ENCODE measurements around the gene ELMO1.
A peak's percentile ranks its signal among the peaks of the same experiment; 100 is the strongest.

Gene ELMO1

DNA sequence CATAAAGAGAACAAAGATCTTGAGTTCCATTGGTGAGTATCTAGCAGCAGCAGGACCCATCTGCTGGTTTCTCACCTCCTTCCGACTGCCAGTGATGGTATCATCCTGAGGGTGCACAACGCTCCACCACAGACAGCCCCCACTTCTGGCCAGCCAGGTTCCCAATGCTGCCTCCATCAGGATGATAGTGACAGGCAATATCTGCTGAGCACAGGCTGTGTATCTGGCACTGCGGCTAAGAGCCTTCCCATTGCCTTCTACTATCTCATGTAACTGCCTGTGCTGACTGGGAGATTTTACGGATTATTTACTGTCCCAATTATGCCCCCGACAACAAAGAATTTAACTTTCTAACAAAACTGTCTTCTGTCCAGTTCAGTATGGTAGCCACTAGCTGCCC lies 372.0 kb downstream of the ELMO1 start:
- DNase-seq, result peak; percentile 82

DNA sequence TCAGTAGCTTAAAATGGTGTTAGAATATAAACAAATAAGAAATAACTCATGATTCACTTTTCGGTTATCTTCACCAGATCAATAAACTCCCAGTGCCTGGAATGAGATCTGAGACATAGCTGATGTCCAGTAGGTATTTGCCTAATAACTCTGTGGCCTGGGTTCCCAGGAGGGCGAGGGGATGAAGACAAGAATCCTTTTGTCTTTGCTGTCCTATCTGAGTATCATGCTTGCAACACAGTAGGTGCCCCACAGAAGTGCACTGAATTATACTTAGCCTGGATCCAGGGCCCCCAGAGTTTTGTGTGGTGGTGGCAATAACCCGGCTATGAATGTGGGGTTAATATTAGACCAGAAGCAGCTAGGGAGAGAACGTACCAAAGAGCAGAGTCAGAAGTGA lies 374.3 kb downstream of the ELMO1 start:
- DNase-seq, result no peak

DNA sequence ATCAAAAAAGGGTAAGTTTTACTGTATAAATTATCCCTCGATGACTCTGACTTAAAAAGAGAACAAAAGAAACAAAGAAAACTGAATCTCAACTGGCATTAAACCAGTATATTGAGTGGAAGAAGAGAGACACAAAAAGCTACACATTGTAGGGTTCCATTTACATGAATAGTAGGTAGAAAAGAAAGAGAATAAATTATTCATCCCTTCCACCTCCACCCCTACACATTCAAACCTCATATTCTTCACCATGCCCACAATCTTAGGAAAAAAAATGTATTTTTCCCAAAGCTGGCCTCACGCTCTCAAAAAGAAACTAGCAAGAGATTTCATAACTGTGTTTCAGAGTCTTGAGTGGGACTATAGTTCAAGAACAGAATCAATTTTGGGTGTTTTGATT lies 377.5 kb downstream of the ELMO1 start:
- DNase-seq, result no peak

DNA sequence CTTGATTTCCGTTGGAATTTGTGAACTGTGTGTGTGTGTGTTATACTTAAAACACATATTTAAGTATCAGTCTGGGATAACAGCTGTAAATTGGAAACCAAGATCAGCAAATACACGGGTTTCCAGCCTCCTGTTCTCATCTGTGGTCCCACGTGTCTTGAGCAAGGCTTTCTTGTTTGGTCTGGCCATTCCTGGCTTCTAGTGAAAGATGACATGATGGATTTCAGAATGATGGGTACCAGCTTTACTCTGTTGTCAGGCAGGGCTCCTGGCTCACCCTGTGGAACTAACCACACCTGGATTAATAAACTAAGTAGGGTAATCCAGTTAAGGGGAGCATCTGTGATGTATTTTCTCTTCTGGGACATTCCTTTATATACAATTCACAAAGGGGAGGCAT lies 378.2 kb downstream of the ELMO1 start:
- DNase-seq, result no peak

DNA sequence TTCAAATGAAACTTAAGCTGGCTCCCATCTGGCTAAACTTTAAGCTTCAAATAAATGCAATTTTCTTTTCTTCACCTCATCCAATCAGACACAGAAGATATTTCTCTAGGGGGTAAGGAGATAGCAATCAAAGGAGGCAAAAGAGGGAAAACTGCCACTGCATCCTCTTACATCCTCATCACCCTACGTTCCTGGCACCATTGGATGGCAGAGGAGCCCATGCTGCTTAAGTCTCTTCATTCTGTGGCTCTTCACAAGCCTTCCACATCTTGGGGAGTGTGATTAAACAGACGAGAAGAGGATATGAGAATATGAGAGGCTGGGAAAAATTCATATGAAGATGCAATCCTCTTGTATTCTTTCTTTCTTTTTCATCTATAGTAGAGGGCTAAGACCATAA lies 378.6 kb downstream of the ELMO1 start:
- no peak for DNase-seq

DNA sequence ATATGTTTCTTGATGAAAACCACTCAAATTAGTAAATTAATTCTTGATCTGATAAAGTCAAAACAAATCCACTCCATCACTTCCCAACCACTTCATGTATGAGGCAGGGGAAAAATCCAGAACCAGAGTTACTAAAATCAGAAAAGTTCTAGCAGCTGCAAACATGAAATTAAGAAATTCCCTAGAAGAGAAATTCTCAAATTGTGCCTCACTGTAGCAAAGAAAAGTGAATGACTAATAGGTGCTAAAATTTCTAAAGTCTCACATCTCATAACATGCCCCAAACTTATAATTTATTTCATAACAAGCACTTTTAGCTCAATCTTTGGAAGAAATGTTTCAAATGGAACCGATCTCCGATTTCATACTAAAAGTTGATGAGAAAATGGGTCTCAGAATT lies 379.3 kb downstream of the ELMO1 start:
- no peak for DNase-seq

DNA sequence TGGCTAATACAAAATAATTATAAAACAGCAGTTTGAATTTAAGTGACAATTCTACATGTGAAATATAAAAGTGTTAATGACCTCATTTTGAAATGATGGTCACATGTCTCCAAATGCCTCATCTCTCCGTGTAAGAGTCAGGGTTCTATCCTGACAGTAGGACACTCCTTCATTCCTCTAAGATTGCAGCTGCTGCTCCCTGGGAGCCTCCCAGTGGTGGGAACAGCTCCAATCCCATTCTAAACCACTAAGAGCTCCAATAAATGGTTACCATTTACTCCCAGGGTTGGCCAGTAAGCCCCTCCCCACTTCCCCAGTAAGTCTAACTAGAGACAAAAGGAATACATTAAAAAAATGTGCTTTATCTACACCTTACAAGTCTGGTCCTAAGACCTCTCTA lies 379.8 kb downstream of the ELMO1 start:
- no peak for DNase-seq

DNA sequence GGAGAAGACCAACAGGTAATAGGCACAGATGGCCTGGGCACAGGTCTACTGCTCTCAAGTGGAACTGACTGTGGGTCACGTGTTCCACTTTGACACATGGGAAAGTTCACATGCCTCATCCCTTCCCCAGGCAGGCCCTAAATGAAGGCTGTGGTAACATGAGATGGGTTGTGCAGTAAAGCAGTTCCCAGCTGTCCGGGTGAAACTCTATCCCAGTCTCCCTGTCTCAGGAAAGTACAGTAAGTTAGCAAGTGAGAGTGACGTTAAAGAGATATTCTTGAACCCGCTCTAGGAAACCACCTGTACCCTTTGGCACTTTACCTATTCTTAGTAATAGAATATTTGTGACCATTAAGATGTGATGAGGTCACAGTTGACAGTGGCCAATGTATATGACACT lies 380.6 kb downstream of the ELMO1 start:
- DNase-seq, result no peak

DNA sequence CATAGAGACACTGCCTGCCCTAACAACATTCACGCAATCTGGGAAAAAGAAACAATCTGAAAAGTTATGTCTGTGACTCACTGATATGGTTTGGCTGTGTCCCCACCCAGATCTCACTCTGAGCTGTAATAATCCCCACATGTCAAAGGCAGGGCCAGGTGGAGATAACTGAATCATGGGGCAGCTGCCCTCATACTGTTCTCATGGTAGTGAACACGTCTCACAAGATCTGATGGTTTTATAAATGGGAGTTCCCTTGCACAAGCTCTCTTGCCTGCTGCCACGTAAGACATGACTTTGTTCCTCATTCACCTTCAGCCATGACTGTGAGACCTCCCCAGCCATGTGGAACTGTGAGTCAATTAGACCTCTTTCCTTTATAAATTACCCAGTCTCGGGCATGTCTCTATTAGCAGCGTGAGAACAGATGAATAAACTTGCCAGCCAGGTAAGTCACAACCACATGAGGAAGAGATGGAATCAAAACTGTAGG lies 382.8 kb downstream of the ELMO1 start:
- peak; percentile 86 for DNase-seq

DNA sequence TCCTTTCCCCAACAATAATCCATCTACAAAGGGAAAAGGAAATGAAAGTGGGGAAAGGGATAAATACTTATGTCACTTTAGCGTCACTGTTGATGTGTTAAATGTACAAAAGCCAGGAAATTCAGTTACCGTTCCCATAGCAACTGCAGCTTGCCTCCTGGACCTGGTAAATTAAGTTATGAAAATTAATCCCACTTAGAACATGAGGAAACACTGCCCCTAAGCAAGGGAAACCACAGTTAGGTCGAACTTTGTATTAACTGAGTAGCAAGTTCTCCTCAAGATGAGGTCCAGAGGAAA lies 386.2 kb downstream of the ELMO1 start:
- DNase-seq, result no peak

DNA sequence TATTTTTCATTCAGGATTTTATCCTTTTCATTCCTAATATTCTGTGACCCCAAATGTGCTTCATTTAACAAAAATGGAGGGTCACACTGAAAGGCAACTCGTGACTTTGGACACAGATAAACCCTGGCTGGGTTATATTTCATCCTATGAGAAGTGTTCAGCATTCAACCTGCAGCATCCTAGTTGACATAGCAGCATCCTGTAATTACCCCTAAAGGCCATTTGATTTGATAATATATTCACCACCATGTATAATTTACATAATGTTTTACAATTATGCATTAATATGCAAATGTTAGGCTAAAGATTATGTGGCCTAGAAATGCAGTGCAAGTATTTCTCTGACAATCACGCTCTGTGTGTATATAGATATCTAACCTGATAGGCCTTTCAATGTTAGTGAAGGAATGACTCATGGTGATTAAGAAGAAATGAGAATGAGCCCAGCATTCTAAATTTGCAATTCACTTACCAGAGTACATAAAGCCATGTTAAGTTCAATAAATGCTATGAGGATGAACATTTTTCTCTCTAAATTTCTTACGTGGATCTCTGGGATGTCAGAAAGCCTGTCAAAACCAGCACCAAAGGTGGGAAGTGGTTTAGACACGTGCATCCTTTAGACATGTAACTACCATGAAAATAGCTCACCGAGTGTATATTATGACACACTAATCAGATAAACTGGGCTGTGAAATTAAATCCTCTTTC lies 386.7 kb downstream of the ELMO1 start:
- no peak for DNase-seq

DNA sequence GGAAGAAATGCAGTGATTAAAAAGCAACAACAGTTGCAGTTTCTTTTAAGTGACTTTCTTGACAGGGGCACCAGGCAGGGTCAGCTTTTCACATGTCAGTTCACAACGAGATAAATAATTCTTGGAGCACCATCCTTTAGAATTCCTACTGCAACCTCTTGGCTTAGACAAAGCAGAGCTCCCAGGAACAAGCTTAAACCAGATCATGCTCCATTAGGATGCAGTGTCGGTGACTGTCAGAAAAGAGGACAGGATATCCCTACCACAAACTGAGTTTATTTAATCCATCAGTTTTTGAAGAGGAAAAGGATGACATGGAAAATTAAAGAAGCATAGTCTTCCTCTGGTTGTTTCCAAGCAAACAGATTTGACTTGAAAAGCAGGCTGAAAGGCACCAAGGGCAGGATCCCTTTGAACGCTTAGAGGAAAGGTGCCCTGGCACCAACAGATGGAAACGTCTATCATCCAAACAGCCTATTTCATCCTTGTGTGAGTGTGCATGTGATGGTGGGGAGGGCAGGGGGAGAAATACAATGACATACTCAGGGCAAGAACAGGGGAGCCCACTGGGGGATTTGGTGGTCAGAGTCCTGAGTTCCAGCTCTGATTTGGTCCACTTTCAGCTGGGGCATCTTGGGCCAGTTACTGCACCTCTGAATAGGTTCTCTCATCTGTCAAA lies 392.3 kb downstream of the ELMO1 start:
- DNase-seq, result no peak

DNA sequence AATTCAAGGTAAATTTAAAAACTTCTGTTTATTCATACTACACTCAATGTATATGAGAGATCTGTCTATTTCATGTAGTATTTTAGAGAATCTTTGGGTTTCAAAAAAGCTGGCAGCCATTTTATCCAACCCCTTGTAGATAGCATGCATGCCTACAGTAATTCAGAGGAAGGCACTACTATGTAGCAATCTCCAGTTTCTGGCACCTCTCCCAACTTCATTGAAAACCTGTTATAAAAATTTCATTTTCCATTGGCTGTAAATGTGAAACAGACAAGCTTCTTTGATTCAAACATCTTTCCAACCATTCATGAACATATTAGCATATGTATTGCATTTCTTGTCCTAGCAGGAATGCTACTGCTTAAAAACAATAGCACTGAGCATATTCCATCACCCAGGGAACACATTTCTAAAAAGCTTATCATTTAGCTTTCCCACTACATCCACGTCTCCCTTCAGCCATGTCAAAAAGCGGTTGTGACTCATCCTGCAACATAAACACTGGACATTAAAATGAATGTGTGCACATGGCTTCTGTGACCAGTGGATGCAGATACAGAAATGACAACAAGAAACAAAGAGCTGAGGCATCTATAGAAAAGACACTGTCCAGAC lies 393.9 kb downstream of the ELMO1 start:
- no peak for DNase-seq

DNA sequence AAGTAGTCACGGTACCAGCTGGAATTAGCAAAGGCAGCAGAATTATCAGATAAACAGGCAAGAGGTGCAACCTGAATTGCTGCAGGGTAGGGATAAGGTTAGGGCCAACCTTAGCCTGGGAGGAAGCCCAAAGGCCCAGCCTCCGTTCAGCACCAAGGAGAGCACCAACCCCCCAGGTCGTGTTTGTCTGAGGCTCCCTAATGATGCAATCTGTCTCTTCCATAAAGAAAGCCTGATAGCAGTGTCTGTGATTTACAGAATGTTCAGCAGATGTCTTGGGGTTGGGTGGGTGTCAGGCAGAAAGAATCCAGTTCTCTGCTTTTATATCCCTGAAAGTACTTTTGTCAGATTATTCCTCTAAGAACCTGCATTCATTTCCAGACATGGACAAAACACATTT lies 396.0 kb downstream of the ELMO1 start:
- peak; percentile 42 for DNase-seq

DNA sequence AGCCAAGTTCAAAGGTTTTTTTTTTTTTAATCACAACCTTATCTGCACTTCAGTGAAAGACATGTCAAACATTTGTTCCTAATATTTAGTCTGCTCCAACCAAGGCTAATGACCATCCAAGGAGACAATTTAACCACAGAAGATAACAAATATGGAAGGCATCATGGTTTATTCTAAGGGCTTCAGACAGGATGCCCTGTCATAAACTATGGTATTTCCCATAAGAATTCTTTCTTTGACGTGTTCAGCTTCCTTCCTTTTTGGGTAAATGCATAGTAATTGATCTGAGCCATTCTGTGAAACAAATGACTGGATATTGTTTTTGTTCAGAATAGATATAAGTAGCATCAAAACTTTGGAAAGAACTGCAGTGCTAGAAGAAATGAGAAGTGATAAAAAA lies 397.9 kb downstream of the ELMO1 start:
- no peak for DNase-seq

DNA sequence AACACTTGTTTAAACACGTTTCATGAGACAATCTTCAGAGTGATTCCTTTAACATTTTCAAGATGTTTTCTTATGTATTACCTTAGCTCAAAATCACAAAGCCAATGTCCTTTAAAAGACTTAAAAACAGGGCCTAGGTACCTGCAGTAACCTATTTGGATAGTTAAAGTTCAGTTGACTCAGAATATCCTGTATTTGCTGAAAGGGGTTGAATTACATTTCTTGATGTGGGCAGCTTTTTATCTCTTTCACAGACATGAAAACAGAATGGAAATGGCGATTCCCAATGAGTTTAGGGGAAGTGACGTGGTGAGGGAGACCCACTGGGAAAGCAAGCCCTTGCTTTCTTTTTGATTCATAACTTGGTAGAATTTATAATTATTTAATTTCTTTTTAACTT lies 400.0 kb downstream of the ELMO1 start:
- no peak for DNase-seq

DNA sequence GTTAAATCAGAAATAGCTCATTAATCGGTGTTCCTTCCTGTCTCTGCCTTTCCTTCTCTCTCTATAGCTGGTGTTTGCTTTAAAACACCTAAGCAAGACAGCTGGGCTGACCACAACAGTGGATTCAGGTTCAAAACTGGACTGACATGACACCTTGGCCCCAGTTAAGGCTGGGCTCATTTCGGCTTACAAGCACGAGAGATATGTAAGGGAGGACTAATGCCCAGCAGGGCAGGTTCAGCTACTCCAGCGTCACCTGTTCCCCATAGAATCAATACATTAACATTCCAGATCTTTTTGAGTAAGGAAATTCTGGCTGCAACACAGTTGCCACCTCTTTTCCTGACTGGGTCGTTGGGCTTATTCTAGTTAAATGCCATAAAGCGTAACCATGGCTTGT lies 401.4 kb downstream of the ELMO1 start:
- no peak for DNase-seq

DNA sequence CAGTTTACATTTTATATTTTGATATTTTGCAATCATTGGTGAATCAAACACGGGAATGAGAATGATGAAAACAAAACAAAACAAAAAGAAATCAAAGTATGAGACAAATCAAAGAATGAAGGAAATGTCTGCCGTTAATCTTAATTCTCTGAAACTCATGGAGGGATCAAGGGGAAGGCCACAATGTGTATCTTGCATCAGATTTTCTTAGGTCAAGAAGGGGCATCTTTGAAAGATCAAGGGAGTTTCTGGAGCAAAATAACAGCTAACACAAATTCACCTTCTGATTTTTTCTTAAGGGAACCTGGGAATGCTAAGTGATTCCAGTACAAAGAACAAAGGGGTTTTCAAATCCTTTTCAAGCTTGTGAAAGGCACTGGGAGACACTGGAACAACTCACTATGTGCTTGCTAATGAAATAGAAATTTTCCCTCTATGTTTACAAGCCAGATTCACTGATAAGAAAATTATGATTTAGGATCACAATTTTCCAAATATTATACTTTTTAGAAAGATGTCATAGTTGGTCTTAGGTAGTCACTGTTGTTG lies 402.1 kb downstream of the ELMO1 start:
- DNase-seq, result no peak

DNA sequence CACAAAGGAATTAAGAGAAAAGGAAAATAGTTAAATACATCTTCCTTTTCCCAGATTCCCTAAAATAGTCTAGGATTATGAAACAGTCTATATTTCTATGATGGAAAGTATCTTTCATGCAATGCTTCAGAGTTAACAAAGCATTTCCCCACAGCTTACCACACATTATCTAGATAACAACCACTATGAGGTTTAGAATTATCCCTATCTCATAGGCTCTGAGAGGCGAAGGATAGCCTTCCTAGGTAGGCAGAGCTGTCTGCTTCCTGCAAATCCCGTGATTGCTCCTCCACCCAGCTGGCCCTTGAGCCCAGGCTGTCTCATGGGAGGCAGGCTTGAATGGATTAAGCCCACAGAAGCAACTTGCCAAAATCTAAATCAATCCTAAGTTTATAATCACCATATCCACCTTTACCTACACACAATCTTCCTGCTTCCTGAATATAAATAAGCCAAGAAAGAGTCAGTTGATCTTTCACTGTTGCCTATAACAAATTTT lies 402.9 kb downstream of the ELMO1 start:
- DNase-seq, result peak; percentile 3

DNA sequence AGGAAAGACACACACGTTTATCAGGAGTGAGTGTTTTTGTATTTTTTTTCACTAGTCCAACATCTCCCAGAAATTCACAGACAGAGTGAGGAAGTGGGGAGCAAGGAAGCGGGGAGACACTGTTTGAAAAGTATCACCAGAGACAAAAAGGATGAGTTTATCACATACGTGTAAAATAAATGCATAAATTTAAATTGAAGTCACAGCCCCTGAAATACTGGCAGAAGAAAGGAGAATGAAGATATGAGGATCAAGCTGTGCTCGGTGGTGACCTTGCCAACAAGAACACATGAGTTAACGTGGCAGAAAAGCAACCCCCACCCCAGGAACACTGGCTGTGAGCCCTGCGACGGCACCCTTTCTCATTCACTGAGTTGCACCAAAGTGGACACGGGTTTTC lies 407.2 kb downstream of the ELMO1 start:
- no peak for DNase-seq

DNA sequence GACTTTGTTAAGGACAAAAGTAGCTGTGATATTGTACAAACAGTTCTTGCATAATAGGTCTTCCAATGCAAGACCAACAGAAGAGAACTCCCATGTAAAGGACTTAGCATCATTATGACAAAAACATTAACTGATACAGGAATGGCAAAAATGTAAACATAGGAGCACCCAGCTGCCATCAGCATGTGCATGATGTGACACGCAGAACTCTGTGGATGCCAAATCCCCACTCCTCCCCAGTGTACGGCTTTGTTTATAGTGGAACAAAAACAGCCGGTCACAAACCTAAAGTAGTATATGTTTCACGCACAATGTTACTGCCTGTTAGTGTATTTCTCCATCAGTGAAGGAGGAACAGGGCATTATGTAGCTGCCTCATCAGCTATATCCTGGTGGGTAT lies 408.3 kb downstream of the ELMO1 start:
- DNase-seq, result no peak

DNA sequence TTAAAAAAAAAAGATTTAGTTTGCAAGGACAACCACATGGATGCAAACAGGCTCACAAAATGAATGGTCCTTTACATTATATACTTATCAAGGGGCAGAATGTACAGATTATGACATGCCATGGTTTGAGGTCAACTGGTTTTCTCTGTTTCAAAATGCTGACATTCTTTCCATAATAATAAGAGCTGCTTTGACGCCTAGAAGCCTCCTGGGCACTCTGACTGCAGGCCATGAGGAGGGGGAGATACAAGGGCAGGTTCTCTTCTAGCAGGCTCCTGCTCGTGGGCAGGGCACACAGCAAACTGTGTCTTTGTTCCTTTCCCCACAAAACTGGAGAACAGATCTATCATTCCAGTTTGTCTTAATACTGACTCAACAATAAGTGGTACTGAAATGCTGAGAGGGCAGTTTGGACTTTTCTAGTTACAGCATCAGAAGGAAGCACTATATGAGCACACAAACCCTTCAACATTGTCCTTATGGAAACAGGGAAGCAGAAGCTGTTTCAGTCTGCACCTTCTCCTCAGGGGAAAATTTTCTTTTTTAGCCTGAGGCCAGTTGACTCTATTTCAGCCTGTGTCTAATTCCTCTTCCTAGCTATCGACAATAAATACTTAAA lies 409.4 kb downstream of the ELMO1 start:
- DNase-seq, result no peak

DNA sequence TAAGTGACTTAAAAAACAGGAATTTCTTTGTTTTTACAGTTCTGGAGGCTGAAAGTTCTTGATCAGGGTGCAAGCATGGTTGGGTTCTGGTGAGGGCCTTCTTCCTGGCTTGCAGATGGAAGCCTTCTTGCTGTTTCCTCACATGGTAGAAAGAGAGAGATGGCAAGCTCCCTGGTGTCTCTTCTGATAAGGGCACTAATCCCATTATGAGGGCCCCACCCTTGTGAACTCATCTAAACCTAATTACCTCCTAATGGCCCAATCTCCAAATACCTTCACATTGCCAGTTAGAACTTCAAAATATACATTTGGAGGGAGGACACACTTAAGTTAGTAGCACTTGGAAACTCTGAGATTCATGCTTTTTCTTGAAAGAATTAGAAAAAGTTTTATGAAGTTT lies 410.0 kb downstream of the ELMO1 start:
- DNase-seq, result peak; percentile 4

DNA sequence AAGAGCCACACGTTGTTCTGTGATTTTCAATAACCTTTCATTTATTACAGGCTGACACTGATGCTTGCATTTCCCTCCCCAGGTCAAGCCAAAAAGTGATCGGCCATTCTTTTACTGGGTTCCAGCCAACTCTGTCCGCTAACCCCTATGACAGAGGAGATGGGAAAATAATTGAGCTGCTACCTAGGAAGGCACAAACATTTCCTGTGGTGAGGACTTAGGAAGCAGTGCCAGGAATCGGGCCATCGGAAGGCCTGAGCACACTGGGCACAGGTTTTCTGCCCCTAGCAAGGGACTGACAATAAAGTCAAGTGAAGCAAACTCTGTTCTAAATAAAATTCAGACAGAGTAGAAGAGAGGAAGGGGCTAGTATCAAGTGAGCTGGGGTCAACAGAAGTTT lies 411.4 kb downstream of the ELMO1 start:
- no peak for DNase-seq
